RPMI7951 (cell line): Measurements from ENCODE around the gene TMEM106C. TPM values are rescaled to one million over a fixed set of nuclear protein-coding genes. Genes with fewer than 3 reads are reported as not detected.

Experiments
- DNase-seq: peaks from one replicate; pipeline ENCODE4 v3.0.0-alpha.2; 2012; ENCODE audit warnings: low read depth
- total RNA-seq: library from RNA; depleted of rRNA; stranded (reverse); fragments of >200 nt; shearing (Covaris generic); gene quantifications from 2 replicates; pipeline ENCODE4 v1.2.3, GENCODE V29; 2014

TMEM106C gene
- total RNA-seq, 1 experiment from 2014 or later = 237 TPM

- no peak for DNase-seq
Observed at GRCh38 chr12:47979686-47980085, 16.3 kb downstream of the TMEM106C start.

- DNase-seq = no peak
Observed at GRCh38 chr12:47980197-47980596, 16.8 kb downstream of the TMEM106C start.

GRCh38 chr12:47980779-47981495, 17.5 kb downstream of the TMEM106C start:
- no peak for DNase-seq

GRCh38 chr12:47981496-47982260, 18.3 kb downstream of the TMEM106C start:
- DNase-seq = no peak

- no peak for DNase-seq
Observed at GRCh38 chr12:47982311-47982710, 18.9 kb downstream of the TMEM106C start.

GRCh38 chr12:47982770-47983169, 19.4 kb downstream of the TMEM106C start:
- no peak for DNase-seq

GRCh38 chr12:47983541-47984115, 20.2 kb downstream of the TMEM106C start:
- no peak for DNase-seq

GRCh38 chr12:47984331-47984801, 21.0 kb downstream of the TMEM106C start:
- no peak for DNase-seq

- DNase-seq = no peak
Observed at GRCh38 chr12:47985596-47986290, 22.3 kb downstream of the TMEM106C start.

GRCh38 chr12:47986291-47986660, 22.9 kb downstream of the TMEM106C start:
- DNase-seq = no peak

GRCh38 chr12:47986832-47987231, 23.4 kb downstream of the TMEM106C start:
- DNase-seq = no peak

GRCh38 chr12:47987411-47988072, 24.1 kb downstream of the TMEM106C start:
- DNase-seq = no peak

- DNase-seq = no peak
Observed at GRCh38 chr12:47988073-47989022, 25.0 kb downstream of the TMEM106C start.

GRCh38 chr12:47989023-47989417, 25.6 kb downstream of the TMEM106C start:
- DNase-seq = no peak

- no peak for DNase-seq
Observed at GRCh38 chr12:47989666-47990065, 26.3 kb downstream of the TMEM106C start.

GRCh38 chr12:47990351-47991105, 27.1 kb downstream of the TMEM106C start:
- DNase-seq = peak; percentile 3

GRCh38 chr12:47991106-47992061, 28.0 kb downstream of the TMEM106C start:
- DNase-seq = no peak

- no peak for DNase-seq
Observed at GRCh38 chr12:47992776-47993175, 29.4 kb downstream of the TMEM106C start.

GRCh38 chr12:47993491-47993890, 30.1 kb downstream of the TMEM106C start:
- DNase-seq = no peak
